ENCODE measurements around the gene CENPC.
"Not testable (repeated sequence)": the region's sequence is repeated elsewhere in the genome, so short reads cannot be mapped to it uniquely, and the experiment has no call there.

Gene CENPC

GRCh38 chr4:67550857-67551256 lies 5.6 kb upstream of the CENPC start:
- DNase-seq: no peak

- no peak for DNase-seq
Measured at GRCh38 chr4:67550451-67550850, 5.1 kb upstream of the CENPC start.

- no peak for DNase-seq
Measured at GRCh38 chr4:67549123-67549522, 3.8 kb upstream of the CENPC start.

- peak in 10 of 56 donors; percentile 0 to 13 (median 2) for DNase-seq
Measured at GRCh38 chr4:67546971-67547370, 1.7 kb upstream of the CENPC start.

- peak in 1 of 56 donors; percentile 5 for DNase-seq
Measured at GRCh38 chr4:67546004-67546356, 677 bp upstream of the CENPC start.

- DNase-seq: no peak
Measured at GRCh38 chr4:67542076-67542475, 3.2 kb downstream of the CENPC start.

GRCh38 chr4:67539830-67540229 lies 5.5 kb downstream of the CENPC start:
- DNase-seq: no peak

- no peak for DNase-seq
Measured at GRCh38 chr4:67535280-67535840, 9.9 kb downstream of the CENPC start.

- DNase-seq: no peak
Measured at GRCh38 chr4:67533112-67533511, 12.2 kb downstream of the CENPC start.

GRCh38 chr4:67532397-67532796 lies 12.9 kb downstream of the CENPC start:
- DNase-seq: not testable (repeated sequence)

GRCh38 chr4:67531379-67531962 lies 13.8 kb downstream of the CENPC start:
- DNase-seq: no peak

- DNase-seq: not testable (repeated sequence)
Measured at GRCh38 chr4:67524140-67524539, 21.2 kb downstream of the CENPC start.

GRCh38 chr4:67522851-67523671 lies 22.2 kb downstream of the CENPC start:
- DNase-seq: no peak

- no peak for DNase-seq
Measured at GRCh38 chr4:67522230-67522629, 23.1 kb downstream of the CENPC start.

- no peak for DNase-seq
Measured at GRCh38 chr4:67521506-67521905, 23.8 kb downstream of the CENPC start.

GRCh38 chr4:67520141-67520540 lies 25.2 kb downstream of the CENPC start:
- DNase-seq: no peak

- DNase-seq: no peak
Measured at GRCh38 chr4:67512501-67512900, 32.8 kb downstream of the CENPC start.

GRCh38 chr4:67500373-67500772 lies 44.9 kb downstream of the CENPC start:
- DNase-seq: no peak

GRCh38 chr4:67499799-67500198 lies 45.5 kb downstream of the CENPC start:
- no peak for DNase-seq

- DNase-seq: no peak
Measured at GRCh38 chr4:67483868-67484602, 61.3 kb downstream of the CENPC start.

GRCh38 chr4:67480810-67481209 lies 64.5 kb downstream of the CENPC start:
- no peak for DNase-seq

- DNase-seq: no peak
Measured at GRCh38 chr4:67475155-67475554, 70.1 kb downstream of the CENPC start.

Data from nucleus accumbens (tissue), 56 donors.